ENCODE measurements around the gene IL18R1.

GRCh38 chr2:102313471-102313870, 42.1 kb upstream of the IL18R1 start:
- no peak for TF ChIP-seq POLR2A (IDR thresholded peaks at IDR 0.05)
- TF ChIP-seq CTCF (IDR thresholded peaks at IDR 0.05): no peak
